Left hindlimb (tissue), 1 donor: ENCODE measurements around the gene CLGN.
"Not testable (repeated sequence)": the region's sequence is repeated elsewhere in the genome, so short reads cannot be mapped to it uniquely, and the experiment has no call there.

Source experiments
- DNase-seq: peaks from one replicate; pipeline ENCODE4 v3.0.0-alpha.2; 2018

CLGN gene, protein sequence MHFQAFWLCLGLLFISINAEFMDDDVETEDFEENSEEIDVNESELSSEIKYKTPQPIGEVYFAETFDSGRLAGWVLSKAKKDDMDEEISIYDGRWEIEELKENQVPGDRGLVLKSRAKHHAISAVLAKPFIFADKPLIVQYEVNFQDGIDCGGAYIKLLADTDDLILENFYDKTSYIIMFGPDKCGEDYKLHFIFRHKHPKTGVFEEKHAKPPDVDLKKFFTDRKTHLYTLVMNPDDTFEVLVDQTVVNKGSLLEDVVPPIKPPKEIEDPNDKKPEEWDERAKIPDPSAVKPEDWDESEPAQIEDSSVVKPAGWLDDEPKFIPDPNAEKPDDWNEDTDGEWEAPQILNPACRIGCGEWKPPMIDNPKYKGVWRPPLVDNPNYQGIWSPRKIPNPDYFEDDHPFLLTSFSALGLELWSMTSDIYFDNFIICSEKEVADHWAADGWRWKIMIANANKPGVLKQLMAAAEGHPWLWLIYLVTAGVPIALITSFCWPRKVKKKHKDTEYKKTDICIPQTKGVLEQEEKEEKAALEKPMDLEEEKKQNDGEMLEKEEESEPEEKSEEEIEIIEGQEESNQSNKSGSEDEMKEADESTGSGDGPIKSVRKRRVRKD

DNA sequence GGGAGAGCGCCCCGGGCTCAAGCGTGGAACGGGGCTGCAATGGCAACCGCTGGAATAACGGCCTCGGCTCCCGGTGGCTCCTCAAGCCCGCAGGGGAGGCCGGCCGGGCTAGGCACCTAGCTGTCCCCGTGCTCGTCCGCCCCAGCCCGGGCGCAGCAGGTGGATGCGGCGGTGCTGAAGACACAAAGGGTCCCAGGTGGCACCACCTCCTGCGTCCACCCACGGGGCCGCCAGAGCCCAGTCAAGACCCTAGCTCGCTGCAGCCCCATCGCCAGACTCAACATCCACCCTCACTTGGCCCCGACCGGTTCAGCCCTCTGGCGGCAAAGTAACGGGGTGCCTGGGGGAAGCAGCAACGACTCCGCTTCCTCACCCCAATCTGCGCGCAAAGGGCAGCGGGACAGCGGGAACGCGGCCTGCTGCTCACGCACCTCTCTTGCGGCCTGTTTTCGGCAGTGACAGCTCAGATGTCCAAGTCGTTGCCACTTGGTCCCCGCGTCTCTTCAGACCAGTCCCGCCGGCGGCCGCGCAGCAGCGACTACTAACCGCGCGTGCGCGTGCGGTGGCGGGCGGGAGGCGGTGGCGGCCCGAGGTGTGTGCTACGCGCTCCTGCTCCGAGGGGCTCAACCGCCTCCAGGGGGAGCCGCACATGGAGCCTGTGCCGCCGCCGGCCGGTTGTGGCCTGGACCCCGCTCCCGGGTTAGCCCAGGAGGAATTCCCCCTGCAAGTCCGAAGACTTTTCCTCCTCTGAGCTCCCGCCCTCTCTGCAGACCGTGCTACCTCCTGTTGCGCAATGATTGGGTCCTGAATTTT lies at the start of gene CLGN:
CLGN (minus strand) TSS at position 543 of the 813 bp plus-strand sequence. CDS start 14,570 bp downstream, outside the sequence.
- DNase-seq: peak; percentile 83

DNA sequence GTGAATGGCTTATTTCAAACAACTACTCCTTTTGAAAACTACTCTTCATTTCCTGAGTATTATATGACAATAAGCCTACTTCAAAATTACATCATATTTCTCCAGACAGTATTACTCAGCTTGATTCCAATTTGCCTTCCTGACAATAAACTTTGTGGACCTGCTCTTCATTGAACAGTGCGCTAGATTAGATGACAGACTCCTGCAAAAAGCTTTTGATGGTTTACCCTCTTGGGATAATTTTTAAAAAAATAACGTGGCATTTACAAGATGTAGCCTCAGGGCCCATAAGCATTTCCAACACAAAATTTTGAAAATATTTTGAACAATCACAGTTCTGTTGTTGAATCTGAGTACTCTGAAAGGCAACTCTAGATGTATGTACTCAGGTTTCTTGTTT lies 44.7 kb upstream of the CLGN start:
- no peak for DNase-seq

DNA sequence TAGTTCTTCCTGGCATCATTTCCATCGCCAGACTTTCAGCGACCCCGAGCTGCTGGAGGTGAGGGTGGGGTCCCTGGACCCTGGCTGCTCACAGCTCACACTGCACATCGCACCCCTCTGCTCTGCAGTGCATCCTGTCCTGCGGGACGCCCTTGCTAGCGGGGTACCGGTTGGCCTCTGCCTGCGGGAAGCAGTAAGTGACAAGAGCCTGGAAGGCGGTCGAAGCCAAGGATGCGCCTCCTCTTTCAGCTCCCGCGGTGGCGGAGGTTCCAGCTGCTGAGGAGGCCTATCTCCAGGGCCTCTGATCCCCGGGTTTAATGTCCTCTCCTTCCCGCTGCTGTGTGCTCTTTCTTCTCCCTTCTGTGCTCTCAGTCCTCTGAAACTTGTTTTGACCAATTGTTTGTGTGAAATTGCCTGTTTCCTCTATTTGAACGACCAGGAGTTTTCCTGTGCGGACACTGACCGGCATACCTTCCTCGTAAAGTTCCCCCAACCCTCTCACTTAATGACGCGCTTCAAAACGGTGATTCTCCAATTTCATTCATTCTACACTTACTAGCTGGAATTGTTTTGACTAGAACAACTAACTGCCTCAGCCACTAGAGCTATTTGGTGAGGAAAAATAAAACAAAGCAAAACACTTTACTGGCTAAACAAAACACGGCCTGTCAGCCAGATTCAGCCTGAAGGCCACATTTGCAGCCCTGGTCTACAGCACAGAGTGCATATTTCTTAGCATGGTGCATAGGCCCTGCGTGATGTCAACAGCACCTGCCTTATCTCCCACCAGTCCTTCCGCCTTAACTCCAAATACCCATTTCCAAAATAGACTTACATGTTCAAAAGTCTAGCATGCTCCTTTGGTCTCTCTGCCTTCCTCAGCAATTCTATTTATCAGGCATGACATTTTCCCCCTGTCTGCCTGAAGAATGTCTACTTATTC lies 42.6 kb upstream of the CLGN start:
- no peak for DNase-seq

DNA sequence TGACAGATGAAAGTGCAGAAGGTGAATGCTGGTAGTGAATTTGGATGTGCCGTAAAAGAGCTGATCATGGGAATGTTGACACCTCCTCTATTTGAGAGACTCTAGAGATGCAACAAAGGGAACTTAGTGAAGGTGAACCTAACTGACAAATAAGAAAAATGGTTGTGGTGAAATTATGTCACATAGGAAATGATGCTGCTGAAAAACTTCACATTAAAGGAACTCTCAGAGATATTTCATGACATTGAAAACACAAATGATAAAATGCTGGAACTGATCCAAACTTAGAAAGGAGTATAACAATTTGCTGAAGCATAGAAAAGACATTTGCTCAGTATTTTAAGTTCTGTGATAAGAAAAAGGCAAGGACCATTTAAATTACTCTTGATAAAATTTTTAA lies 38.7 kb upstream of the CLGN start:
- DNase-seq: no peak

DNA sequence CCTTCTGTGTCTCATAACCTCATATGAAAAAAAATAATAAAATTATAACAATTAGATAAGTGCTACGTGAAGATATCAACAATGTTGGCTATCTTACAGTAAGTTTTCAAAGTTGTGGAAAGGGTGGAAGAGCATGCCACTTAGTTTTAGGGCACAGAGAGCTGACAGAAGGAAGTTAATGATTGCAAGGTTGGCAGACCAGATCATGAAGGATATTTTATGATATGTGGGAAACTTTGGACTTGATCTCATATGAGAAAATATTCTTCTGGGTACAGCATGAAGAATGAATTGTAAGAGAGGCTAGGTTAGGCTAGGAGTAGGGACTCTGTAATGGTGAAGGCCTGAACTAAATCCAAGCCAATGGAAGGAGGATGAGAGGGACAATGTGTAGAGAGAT lies 36.2 kb upstream of the CLGN start:
- DNase-seq: no peak

DNA sequence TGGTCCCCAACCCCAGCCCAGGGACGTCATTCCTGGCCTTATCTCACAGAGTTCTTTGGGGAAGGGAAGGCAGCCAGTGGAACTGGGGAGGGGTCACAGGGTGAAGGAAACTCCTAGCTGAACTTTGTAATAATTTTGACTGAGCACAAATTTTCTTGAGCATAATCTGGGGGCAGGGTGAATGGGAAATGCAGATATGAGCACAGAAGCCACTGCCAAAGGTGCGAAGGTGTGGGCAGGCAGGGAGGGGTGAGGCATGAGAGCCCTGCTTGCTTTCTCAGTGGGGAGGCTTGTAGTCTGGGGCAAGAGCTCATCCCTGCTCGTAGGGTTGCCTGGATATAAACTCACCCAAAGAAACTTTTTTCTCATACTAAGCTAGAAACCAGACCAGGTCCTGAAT lies 35.7 kb upstream of the CLGN start:
- DNase-seq: no peak

DNA sequence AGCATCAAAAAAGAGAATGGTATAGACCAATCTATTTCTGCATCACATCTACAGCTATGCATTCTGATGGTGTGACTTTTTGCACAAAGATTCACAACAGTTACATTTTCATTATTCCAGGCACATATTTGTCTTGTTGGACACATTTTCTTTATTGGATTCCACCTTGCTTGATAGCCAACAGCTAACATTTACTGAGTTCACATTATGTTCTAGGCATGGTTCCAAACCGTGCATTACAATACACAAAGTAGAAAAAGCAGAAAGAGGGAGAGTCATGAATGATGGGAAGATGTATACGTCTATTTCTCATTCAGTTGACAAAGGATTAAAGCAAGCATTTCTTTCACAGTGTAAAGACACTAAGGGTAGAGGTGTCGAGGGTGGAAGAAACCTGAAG lies 22.9 kb upstream of the CLGN start:
- DNase-seq: no peak

DNA sequence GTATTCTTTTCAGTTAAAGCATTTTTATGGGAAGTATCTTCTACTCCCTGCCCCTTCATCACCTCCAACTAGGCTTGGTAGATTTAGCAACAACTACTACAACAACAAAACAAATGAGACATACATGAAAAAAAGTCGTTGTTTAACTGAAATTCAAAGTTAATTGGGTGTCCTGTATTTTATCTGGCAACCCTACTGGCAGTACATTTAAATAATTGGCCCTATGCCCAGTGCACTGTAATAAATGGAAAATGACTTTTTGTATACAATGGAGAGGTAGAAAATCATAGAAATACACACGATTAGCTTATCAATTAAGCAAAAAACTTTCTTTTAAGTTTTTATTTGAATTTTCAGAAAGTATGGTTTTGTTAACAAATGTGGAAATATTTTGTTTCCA lies 21.4 kb upstream of the CLGN start:
- no peak for DNase-seq

DNA sequence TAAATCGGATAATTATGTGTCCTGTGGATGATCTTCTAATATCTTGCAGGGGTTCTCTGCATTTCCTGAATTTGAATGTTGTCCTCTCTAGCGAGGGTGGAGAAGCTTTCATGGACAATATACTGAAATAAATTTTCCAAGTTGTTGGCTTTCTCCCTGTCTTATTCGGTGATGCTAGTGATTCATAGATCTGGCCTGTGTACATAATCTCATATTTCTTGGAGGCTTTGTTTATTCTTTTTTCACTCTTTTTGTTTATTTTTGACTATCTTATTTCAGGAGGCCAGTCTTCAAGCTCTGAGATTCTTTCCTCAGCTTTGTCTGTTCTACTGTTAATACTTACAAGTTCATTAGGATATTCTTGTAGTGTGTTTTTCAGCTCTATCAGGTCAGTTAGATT lies 20.7 kb upstream of the CLGN start:
- DNase-seq: no peak

DNA sequence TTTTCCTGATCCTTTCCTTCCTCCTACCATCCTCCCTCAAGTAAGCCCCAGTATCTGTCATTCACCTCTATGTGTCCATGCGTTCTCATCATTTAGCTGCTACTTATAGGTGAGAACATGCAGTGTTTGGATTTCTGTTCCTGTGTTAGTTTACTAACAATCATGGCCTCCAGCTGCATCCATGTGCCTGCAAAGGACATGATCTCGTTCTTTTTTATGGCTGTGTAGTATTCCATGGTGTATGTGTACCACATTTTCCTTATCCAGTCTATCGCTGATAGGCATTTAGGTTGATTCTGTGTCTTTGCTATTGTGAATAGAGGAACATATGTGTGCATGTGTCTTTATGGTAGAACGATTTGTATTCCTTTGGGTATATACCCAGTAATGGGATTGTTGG lies 16.9 kb upstream of the CLGN start:
- DNase-seq: not testable (repeated sequence)

DNA sequence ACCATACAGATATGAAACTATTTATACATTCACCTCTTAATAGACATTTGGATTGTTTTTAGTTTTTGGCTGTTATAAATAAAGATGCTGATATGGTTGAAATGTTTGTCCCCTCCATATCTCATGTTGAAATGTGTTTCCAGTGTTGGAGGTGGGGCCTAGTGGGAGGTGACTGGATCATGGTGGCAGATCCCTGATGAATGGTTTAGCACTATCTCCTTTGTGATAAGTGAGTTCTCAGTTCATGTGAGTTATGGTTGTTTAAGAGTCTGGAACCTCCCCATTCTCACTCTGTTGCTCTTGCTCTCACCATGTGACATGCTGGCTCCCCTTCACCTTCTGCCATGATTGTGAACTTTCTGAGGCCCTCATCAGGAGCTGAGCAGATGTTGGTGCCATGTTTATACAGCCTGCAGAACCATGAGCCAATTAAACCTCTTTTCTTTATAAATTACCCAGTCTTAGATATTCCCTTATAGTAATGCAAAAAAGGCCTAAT lies 12.2 kb upstream of the CLGN start:
- no peak for DNase-seq

DNA sequence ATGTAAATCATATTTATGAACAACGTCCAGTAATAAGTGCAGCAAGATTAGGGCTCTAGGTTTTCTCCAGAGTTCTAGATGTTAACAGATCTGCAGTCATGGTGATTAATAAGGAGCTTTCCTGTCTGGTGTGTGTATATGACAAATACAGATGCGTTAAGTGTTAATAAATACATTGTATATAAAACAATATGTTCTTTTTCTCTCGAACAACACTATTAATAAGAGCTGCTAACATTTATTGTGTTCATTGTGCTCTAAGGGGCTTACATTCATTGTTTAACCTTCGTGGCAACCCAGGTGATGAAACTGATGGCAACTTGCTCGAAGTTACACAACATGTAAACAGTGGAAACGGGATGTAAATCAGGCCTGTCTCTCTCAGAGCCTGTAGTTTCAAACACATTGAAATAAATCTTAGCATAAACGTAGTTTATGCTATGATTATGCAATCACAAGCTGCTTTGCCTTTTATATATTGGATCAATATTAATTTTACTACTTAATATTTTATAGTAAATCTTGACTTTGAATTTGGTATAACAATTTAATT lies 547 bp upstream of the CLGN start:
- no peak for DNase-seq

DNA sequence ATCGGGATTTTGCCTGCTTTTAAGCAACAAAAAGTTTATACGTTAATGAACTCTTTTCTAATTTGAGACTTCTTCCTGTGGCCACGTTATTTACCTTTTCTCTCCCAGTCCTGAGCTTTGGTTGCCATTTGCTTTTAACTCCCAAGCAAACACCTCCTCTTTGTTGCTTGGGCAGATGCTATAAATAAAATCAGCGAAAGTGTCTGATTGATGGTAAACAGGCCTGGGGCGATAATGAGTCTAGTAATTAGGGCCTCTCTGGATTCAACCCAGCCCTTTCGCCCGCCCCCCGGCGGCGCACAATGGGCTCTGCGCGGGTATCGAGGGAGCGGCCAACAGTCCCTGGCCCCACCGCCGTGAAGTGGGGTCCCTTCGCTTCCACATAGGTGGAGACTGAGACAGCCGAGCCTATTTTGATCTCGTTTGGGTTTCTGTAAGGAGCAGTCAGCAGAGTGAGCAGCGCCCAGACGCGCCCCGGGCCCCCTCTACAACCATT lies 790 bp downstream of the CLGN start:
- no peak for DNase-seq

DNA sequence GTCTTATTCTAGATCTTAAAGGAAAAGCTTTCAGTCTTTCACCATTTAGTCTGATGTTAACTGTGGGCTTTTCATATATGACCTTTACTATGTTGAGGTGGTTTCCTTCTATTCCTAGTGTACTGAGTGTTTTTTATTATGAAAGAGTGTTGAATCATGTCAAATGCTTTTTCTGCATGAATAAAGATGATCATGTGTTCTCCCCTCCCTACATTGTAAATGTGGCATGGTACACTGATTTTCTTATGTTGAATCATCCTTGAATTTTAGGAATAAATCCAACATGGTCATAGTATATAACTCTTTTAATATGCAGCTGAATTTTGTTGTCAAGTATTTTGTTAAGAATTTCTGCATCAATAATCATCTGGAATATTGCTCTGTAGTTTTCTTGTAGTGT lies 4.3 kb downstream of the CLGN start:
- DNase-seq: no peak

DNA sequence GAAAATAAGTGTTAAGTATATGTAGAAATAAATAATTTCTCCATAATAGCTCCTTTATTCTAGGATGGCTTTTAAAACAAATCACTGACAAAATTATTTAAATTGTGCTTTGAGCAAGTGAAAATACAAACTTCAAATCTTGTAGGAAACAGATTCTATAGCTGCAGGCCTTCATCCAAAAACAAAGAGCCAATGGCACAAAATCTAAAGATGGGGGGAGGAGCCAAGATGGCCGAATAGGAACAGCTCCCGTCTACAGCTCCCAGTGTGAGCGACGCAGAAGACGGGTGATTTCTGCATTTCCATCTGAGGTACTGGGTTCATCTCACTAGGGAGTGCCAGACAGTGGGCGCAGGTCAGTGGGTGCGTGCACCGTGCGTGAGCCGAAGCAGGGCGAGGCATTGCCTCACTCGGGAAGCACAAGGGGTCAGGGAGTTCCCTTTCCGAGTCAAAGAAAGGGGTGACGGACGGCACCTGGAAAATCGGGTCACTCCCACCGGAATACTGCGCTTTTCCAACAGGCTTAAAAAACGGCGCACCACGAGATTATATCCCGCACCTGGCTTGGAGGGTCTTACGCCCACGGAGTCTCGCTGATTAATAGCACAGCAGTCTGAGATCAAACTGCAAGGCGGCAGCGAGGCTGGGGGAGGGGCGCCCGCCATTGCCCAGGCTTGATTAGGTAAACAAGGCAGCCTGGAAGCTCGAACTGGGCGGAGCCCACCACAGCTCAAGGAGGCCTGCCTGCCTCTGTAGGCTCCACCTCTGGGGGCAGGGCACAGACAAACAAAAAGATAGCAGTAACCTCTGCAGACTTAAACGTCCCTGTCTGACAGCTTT lies 14.1 kb downstream of the CLGN start:
- DNase-seq: not testable (repeated sequence)

DNA sequence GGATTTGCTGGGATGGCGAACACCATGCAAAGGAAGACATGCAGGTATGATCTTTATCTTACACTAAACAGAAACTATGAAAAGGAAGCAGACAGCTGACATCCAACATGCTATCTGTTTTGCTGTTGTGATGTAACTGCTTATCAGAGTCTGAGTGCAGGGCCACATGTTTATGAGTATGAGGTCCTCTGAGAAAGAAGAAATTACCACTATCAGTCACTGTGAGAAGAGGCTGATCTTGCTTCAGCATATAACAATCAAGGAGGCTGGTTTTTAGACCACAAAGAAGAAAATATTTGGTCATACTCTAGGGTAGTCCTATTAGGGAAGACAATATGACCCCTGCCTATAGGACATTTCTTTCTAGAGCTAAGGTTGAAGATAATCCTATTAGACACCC lies 18.5 kb downstream of the CLGN start:
- DNase-seq: no peak

DNA sequence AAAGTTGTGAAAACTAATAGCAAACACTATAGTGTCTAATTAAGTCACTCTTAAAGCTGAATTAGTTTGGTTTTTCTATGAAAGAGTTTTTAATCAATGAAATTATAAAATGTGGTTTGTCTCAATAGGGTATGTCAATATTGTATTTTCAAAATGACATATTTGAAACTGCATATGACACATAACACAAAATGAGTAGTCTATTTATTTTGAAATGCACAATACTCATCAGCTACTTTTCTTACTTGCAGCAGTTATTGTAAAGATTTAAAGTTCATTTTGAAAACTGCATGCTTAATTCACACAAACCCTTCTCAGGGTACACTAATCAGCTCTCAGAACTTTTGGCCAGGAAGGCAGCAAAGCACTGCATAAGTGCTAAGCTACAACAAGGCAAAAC lies 21.2 kb downstream of the CLGN start:
- no peak for DNase-seq

DNA sequence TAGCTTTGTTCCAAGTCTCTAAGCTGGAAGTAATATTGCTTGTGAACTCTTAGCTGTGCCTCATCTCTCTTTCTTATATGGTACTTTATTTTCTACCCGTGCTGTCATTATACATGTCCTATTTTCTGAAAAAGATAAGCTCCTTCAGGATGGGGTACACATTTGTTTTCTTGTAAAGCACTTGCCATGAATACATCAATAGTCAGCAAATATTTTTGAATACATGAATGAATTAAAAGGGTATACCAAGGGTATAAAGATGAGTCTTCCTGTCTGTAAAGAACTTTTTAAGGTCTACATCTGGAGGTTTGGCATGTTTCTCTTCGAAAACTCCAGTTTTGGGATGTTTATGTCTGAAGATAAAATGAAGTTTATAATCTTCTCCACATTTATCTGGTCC lies 27.3 kb downstream of the CLGN start:
- DNase-seq: no peak

DNA sequence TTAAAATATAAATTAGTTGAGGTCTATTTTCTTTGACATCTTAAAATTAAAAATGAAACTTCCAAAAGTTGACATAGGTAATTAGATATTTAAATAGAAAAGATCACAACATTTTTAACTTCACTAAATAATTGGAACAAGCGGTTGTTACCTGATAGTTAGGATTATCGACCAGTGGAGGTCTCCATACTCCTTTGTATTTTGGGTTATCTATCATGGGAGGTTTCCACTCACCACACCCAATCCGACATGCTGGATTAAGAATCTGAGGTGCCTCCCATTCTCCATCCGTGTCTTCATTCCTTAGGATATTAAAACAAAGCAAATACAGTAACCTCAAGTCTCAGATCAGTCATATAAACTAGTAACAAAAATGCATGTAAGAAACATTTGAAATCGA lies 31.8 kb downstream of the CLGN start:
- DNase-seq: no peak

DNA sequence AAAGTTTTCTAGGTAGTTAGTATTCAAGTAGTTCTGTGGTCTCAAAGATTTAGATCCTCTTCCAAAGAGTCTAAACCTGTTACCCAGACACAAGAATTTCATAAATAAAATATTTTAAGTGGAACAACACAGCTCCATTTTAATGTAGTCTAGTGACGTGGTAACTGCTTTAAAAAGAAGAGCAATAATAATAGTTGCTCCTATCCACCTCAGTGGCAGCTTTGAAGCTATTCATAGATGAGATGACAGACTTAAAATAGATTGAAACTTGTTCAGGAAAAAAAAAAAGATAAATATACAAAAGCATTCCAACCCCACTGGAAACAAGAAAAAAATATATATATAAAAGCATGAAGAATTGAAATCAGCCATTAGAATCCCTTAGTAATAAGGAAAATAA lies 39.4 kb downstream of the CLGN start:
- no peak for DNase-seq

DNA sequence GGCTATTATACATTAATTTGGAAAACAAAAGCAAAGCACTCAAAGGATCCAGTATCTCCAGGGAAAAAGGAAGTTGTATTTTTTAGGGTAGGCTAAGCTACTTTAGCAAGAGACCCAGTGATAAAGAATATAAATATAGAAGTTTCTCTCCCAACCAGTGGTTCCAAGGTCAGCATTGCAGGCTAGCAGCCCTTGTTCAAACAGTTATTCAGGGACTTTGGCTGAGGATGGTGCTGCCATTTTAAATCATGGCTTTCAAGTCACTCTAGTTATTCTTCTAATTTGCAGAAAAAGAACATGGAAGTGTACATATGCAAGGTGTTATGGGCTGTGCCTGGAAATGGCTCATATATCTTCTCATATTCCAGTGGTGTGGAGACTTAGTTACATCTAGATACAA lies 44.7 kb downstream of the CLGN start:
- DNase-seq: no peak
